IMR-90 (cell line): ENCODE measurements around the gene CARD10.

Source experiments
- FOS ChIP-seq: fragments of 150-350 bp; IDR thresholded peaks from 2 replicates; pipeline ENCODE4 v1.6.1; 2016; ENCODE audit warnings: low read depth, low read length
- POLR2A ChIP-seq: IDR thresholded peaks from 2 replicates; pipeline ENCODE4 v1.6.1; 2012; ENCODE audit warnings: mild to moderate bottlenecking, low read depth, low read length
- TF ChIP-seq, protein P1 (sequence below): conservative IDR thresholded peaks from 2 replicates; pipeline ENCODE4 v1.5.1; 2012; ENCODE audit warnings: mild to moderate bottlenecking, low read depth, low read length, improper control_type of control experiment
- TF ChIP-seq, protein P2 (sequence below): fragments of 150-350 bp; IDR thresholded peaks from 2 replicates; pipeline ENCODE4 v1.6.1; 2016; ENCODE audit warnings: low read depth, mild to moderate bottlenecking, low read length, moderate library complexity, borderline replicate concordance

DNA sequence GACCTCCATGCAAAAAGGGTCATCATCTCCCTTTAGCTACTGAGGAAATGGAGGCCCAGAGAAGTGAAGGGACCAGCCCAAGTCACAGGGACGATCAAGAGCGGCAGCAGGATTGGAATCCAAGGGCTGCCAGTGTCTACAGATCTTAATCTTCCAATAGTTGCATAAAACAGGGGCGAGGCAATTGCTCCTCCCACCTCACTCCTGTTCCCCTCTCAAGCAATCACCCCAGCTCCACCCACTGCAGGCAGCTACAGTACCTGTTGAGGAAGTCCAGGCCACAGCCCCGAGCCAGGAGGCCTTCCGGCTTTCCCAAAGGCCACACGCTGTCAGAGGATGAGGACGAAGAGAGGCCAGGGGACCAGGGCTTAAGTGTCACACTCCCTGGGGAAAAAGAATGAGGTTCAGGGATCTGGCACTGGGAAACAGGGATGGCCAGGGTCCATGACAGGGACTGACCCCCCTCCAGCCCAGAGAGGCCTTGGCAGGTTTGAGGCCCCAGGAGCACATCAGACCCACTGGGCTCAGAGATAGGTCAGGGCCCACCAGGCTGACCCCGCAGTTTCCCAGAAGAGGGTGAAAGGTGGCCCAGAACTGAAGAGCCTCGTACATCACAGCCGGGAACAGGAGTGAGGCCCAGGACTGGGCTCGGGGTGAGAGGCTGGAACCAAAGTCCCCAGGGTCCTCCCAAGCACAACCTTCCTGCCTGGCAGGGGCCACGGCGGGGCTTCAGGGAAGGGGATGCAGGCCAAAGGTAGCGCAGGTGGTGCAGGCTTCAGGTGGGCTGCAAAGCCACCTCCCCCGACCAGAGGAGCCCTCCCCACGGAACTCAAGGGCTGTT, 16.7 kb downstream of the CARD10 start:
- TF ChIP-seq, protein P1, sequence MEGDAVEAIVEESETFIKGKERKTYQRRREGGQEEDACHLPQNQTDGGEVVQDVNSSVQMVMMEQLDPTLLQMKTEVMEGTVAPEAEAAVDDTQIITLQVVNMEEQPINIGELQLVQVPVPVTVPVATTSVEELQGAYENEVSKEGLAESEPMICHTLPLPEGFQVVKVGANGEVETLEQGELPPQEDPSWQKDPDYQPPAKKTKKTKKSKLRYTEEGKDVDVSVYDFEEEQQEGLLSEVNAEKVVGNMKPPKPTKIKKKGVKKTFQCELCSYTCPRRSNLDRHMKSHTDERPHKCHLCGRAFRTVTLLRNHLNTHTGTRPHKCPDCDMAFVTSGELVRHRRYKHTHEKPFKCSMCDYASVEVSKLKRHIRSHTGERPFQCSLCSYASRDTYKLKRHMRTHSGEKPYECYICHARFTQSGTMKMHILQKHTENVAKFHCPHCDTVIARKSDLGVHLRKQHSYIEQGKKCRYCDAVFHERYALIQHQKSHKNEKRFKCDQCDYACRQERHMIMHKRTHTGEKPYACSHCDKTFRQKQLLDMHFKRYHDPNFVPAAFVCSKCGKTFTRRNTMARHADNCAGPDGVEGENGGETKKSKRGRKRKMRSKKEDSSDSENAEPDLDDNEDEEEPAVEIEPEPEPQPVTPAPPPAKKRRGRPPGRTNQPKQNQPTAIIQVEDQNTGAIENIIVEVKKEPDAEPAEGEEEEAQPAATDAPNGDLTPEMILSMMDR: no peak
- no peak for TF ChIP-seq POLR2A
- TF ChIP-seq, protein P2, sequence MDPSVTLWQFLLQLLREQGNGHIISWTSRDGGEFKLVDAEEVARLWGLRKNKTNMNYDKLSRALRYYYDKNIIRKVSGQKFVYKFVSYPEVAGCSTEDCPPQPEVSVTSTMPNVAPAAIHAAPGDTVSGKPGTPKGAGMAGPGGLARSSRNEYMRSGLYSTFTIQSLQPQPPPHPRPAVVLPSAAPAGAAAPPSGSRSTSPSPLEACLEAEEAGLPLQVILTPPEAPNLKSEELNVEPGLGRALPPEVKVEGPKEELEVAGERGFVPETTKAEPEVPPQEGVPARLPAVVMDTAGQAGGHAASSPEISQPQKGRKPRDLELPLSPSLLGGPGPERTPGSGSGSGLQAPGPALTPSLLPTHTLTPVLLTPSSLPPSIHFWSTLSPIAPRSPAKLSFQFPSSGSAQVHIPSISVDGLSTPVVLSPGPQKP: no peak
- no peak for TF ChIP-seq FOS
